ENCODE results near the gene RAB13. TPM values are rescaled to one million over a fixed set of nuclear protein-coding genes. Genes with fewer than 3 reads are reported as not detected.

Gene RAB13
- total RNA-seq, 1 donor from 2014 or later, result 10.0 TPM

DNA sequence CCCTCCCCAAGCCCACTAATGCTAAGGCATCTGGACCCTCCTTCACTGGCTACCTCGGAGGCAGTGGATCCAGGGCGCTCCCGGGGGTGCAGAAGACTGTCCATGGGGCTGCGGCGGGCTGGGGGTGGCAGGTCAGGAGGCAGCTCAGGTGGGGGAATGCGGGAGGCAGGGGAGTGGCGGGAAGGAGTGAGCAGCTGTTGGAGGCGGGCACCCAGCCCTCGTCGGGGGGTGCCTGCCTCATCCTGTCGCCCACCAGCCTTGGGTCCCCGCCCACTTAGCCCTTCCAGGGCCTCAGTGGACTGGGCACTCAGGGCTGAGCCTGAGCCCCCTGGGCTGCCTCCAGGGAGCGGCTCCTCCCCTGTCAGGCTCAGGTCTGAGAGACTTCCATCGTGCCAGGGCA, 52.7 kb downstream of the RAB13 start:
- peaks cover 70 to 78% of the 10 kb centered on the region in 2 donors for H3K36me3 ChIP-seq
- TF ChIP-seq, protein P1, sequence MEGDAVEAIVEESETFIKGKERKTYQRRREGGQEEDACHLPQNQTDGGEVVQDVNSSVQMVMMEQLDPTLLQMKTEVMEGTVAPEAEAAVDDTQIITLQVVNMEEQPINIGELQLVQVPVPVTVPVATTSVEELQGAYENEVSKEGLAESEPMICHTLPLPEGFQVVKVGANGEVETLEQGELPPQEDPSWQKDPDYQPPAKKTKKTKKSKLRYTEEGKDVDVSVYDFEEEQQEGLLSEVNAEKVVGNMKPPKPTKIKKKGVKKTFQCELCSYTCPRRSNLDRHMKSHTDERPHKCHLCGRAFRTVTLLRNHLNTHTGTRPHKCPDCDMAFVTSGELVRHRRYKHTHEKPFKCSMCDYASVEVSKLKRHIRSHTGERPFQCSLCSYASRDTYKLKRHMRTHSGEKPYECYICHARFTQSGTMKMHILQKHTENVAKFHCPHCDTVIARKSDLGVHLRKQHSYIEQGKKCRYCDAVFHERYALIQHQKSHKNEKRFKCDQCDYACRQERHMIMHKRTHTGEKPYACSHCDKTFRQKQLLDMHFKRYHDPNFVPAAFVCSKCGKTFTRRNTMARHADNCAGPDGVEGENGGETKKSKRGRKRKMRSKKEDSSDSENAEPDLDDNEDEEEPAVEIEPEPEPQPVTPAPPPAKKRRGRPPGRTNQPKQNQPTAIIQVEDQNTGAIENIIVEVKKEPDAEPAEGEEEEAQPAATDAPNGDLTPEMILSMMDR (IDR thresholded peaks at IDR 0.05), result no peak
- H3K27me3 ChIP-seq, result no peaks in the 10 kb centered on the region
- intact Hi-C loops (cut with DNase I), result no loop called here
- no peaks in the 10 kb centered on the region for H3K9me3 ChIP-seq
- H3K4me1 ChIP-seq, result no peaks in the 10 kb centered on the region
- H3K4me3 ChIP-seq, result no peak overlapping the region
- H3K27ac ChIP-seq, result no peak overlapping the region
- DNase-seq (ENCODE audit: low spot score in 2 of 2), result no peak

DNA sequence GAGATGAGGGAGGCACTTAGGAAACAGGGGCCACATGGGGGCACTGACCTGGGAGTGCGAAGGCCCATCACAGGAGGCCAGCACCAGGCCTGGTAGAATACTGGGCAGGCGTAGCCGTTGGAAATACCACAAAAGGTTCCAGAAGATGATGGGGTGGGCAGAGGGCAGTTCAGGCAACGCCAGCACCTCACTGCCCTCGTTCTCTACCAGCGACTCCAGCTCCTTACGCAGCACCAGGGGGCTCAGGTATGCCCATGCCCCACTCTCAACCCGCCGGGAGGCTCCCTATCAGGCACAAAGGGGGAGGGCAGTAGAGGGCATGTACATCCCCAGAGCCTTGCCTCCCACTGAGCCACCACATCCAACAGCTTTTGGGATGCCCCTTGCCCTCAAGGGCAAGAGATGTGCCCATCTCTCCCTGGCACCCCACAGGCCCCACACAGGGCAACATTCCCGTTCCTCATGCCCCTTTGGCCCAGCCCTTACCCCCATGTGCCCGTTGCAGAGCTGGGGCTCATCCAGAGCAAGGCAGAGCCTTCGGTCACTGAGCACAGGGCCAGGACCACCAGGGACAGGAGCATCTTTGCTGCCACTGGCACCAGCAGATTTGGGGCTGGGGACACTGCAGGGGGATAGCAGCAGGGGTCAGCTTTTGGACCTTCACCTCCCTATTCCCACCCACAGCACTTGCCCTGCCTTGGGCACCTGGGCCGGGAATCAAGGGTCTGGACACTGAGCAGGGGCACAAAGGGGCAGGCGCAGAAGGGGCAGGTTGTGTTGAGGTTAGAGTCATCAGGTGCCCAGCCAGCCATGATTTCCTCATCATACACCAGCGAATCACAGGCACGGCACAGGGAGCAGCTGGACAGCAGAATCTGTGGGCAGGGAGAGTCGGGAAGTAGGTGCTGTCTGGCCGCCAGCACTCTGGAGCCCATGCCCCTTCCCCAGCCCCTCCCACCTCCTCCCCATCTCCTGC, 53.7 kb downstream of the RAB13 start:
- Histone ChIP-seq H3K4me1 (no peaks in the 10 kb centered on the region), H3K27me3 (no peaks in the 10 kb centered on the region), H3K27ac (no peak overlapping the region), H3K4me3 (no peak overlapping the region), H3K36me3 (peaks cover 63 to 71% of the 10 kb centered on the region in 2 donors), H3K9me3 (no peaks in the 10 kb centered on the region)
- TF ChIP-seq, protein P1 (IDR thresholded peaks at IDR 0.05), result no peak
- intact Hi-C loops (cut with DNase I), result no loop called here
- DNase-seq (ENCODE audit: low spot score in 2 of 2), result no peak

Other genes starting within 250 kb of the RAB13 start
- 315 TPM for gene SLC27A3, start 210.9 kb downstream of the RAB13 start, total RNA-seq
- 9.5 TPM for gene GATAD2B, start 63.4 kb downstream of the RAB13 start, total RNA-seq
- gene DENND4B, start 39.6 kb downstream of the RAB13 start, total RNA-seq, result 80.0 TPM
- gene CRTC2, start 27.7 kb downstream of the RAB13 start, total RNA-seq, result 10.1 TPM
- 86.3 TPM for gene SLC39A1, start 22.8 kb downstream of the RAB13 start, total RNA-seq
- gene CREB3L4, start 18.4 kb downstream of the RAB13 start, total RNA-seq, result 6.3 TPM
- 166 TPM for gene JTB, start 8.7 kb downstream of the RAB13 start, total RNA-seq
- gene RPS27, start 4.4 kb upstream of the RAB13 start, total RNA-seq, result 707 TPM
- not detected for gene NUP210L, start 168.7 kb upstream of the RAB13 start, total RNA-seq
- gene TPM3, start 205.8 kb upstream of the RAB13 start, total RNA-seq, result 254 TPM
- gene CFAP141, start 220.0 kb upstream of the RAB13 start, total RNA-seq, result not detected
- 67.8 TPM for gene UBAP2L, start 234.6 kb upstream of the RAB13 start, total RNA-seq

Data from ascending aorta (tissue), 2 donors.